CD14-positive monocyte (primary cell): ENCODE measurements around the gene ZNF445. TPM values are rescaled to one million over a fixed set of nuclear protein-coding genes. Genes with fewer than 3 reads are reported as not detected.

Experiments used
- DNase-seq, 3 donors: peaks; one replicate each; pipeline ENCODE4 v3.0.0-alpha.2; 2011 to 2022
- H2AFZ ChIP-seq: 2 replicates; pipeline ENCODE4 v1.6.0; 2012; ENCODE audit warnings: mild to moderate bottlenecking, low read depth, low read length, inconsistent platforms; ENCODE audit not compliant: insufficient read depth, poor library complexity, severe bottlenecking
- H3K27ac ChIP-seq, 2 donors: 1 replicate in 1 of 2; 2 replicates in 1 of 2; pipeline ENCODE4 v1.5.1; 2012 to 2013; ENCODE audit warnings: low read length in 2 of 2, control low read depth in 1 of 2, inconsistent platforms in 1 of 2, low read depth in 1 of 2, mild to moderate bottlenecking in 1 of 2
- H3K27me3 ChIP-seq, 2 donors: one replicate each; pipeline versions ENCODE4 v1.6.0 to v1.6.1; 2011 to 2013; ENCODE audit warnings: low read length in 2 of 2; ENCODE audit not compliant: control insufficient read depth in 2 of 2, insufficient read depth in 2 of 2
- H3K36me3 ChIP-seq, 2 donors: replicated peaks in 1 of 2; 1 replicate in 1 of 2; 2 replicates in 1 of 2; pipeline versions ENCODE4 v1.5.1 to v1.6.1; 2012 to 2013; ENCODE audit warnings: low read length in 2 of 2, control low read depth in 1 of 2, inconsistent platforms in 1 of 2, mild to moderate bottlenecking in 1 of 2; ENCODE audit not compliant: insufficient read depth in 2 of 2, control insufficient read depth in 1 of 2
- H3K4me1 ChIP-seq, 2 donors: 1 replicate in 1 of 2; 2 replicates in 1 of 2; pipeline versions ENCODE4 v1.5.1 to v1.6.1; 2012 to 2013; ENCODE audit warnings: low read length in 2 of 2, control low read depth in 1 of 2, inconsistent platforms in 1 of 2, mild to moderate bottlenecking in 1 of 2, moderate library complexity in 1 of 2; ENCODE audit not compliant: insufficient read depth in 2 of 2, control insufficient read depth in 1 of 2
- H3K4me2 ChIP-seq: replicated peaks from 2 replicates; pipeline ENCODE3; 2012; ENCODE audit warnings: low read length, moderate library complexity, mild to moderate bottlenecking; ENCODE audit not compliant: poor library complexity, severe bottlenecking; ENCODE audit errors: extremely low read depth
- H3K4me3 ChIP-seq, 3 experiments: fragments of 200-600 bp in 1 of 3; sonication (generic) in 1 of 3; replicated peaks in 1 of 3; 1 replicate in 2 of 3; 2 replicates in 1 of 3; pipeline ENCODE4 v1.5.1; 2011 to 2013; ENCODE audit warnings: low read length in 3 of 3, mild to moderate bottlenecking in 3 of 3, control low read depth in 2 of 3, low read depth in 2 of 3, inconsistent platforms in 1 of 3, moderate library complexity in 1 of 3
- H3K79me2 ChIP-seq: 2 replicates; pipeline ENCODE4 v1.6.0; 2012; ENCODE audit warnings: mild to moderate bottlenecking, control low read depth, inconsistent platforms, low read length, moderate library complexity; ENCODE audit not compliant: insufficient read depth
- H3K9ac ChIP-seq: 2 replicates; pipeline ENCODE4 v1.6.0; 2017; ENCODE audit warnings: low read length, mild to moderate bottlenecking; ENCODE audit not compliant: insufficient read depth, poor library complexity, severe bottlenecking
- H3K9me3 ChIP-seq, 2 donors: replicated peaks in 1 of 2; 1 replicate in 1 of 2; 2 replicates in 1 of 2; pipeline versions ENCODE4 v1.5.1 to v1.6.1; 2012 to 2013; ENCODE audit warnings: low read length in 2 of 2, control low read depth in 1 of 2; ENCODE audit not compliant: control insufficient read depth in 1 of 2, insufficient read depth in 1 of 2
- H4K20me1 ChIP-seq: 2 replicates; pipeline ENCODE4 v1.6.0; 2012; ENCODE audit warnings: mild to moderate bottlenecking, low read length, control low read depth, moderate library complexity; ENCODE audit not compliant: insufficient read depth
- H3K27ac Mint-ChIP-seq, 7 donors: one replicate each; pipeline ENCODE4 v1.8.0; 2020; ENCODE audit warnings: mild to moderate bottlenecking in 7 of 7, mixed read lengths in 7 of 7, moderate library complexity in 6 of 7, inconsistent platforms in 2 of 7
- H3K27me3 Mint-ChIP-seq, 3 donors: one replicate each; pipeline ENCODE4 v1.8.0; 2021 to 2022; ENCODE audit warnings: low read depth in 3 of 3, mild to moderate bottlenecking in 3 of 3, mixed read lengths in 3 of 3, moderate library complexity in 3 of 3, inconsistent platforms in 1 of 3
- H3K36me3 Mint-ChIP-seq, 2 donors: one replicate each; pipeline ENCODE4 v1.8.0; 2020; ENCODE audit warnings: mixed read lengths in 2 of 2, inconsistent platforms in 1 of 2, mild to moderate bottlenecking in 1 of 2
- H3K4me1 Mint-ChIP-seq: one replicate; pipeline ENCODE4 v1.8.0; 2020; ENCODE audit warnings: mild to moderate bottlenecking, mixed read lengths
- H3K4me3 Mint-ChIP-seq, 2 donors: one replicate each; pipeline ENCODE4 v1.8.0; 2020; ENCODE audit warnings: mild to moderate bottlenecking in 2 of 2, mixed read lengths in 2 of 2, moderate library complexity in 1 of 2
- H3K9me3 Mint-ChIP-seq, 7 donors: one replicate each; pipeline ENCODE4 v1.8.0; 2020 to 2022; ENCODE audit warnings: mixed read lengths in 7 of 7, mild to moderate bottlenecking in 6 of 7, moderate library complexity in 6 of 7, inconsistent platforms in 2 of 7
- CTCF ChIP-seq: fragments of 200-600 bp; IDR thresholded peaks from one replicate; pipeline ENCODE4 v1.8.0; 2022; ENCODE audit warnings: antibody characterized with exemption, mild to moderate bottlenecking
- WGBS: methylation state at CpG from one replicate; pipeline ENCODE4 v1.1.5; 2013; ENCODE audit warnings: missing lambda C conversion rate; ENCODE audit not compliant: insufficient coverage; 5-methylcytosine and 5-hydroxymethylcytosine counted together
- intact Hi-C, 2 donors: fragments of 100-400 bp; cut with micrococcal nuclease; formaldehyde crosslinking; loops; one replicate each; pipeline versions ENCODE4 v1.15.0 to v1.15.1; 2023
- polyA plus RNA-seq, 3 donors: library from polyadenylated mRNA; depleted of rRNA in 1 of 3; unstranded in 2 of 3; stranded (reverse) in 1 of 3; fragments of 300-500 nt in 2 of 3; fragments of >200 nt in 1 of 3; fragmentation: Illumina TruSeq in 2 of 3; gene quantifications; 1 replicate in 2 of 3; 2 replicates in 1 of 3; pipeline ENCODE4 v1.2.3, GENCODE V29; 2012 to 2021

The ZNF445 gene
- polyA plus RNA-seq, 3 donors: 0.41 to 2.5 (median 1.1) TPM

- Histone ChIP-seq H3K9me3 (no peaks in the 10 kb centered on the region), H3K27me3 (no peaks in the 10 kb centered on the region), H3K4me2 (no peak overlapping the region), H3K36me3 (no peaks in the 10 kb centered on the region), H3K9ac (no peak overlapping the region), H3K4me1 (no peaks in the 10 kb centered on the region), H4K20me1 (no peaks in the 10 kb centered on the region), H3K79me2 (no peaks in the 10 kb centered on the region), H3K27ac (no peak overlapping the region), H3K4me3 (no peak overlapping the region), H2AFZ (no peak overlapping the region)
- H3K27me3 Mint-ChIP-seq: peaks cover 3 to 10% (median 5%) of the 10 kb centered on the region in 3 donors
- no peaks in the 10 kb centered on the region for H3K4me1 Mint-ChIP-seq
- H3K4me3 Mint-ChIP-seq: no peak overlapping the region
- H3K27ac Mint-ChIP-seq: no peak overlapping the region
- H3K36me3 Mint-ChIP-seq: no peaks in the 10 kb centered on the region
- 77% methylated on average over 4 of the region's 5 CpGs for WGBS
- DNase-seq: no peak
- intact Hi-C loops: no loop called here
- H3K9me3 Mint-ChIP-seq: peaks cover 0 to 4% (median 0%) of the 10 kb centered on the region in 7 donors
- TF ChIP-seq CTCF: no peak
Observed at GRCh38 chr3:44525060-44525459, 47.6 kb upstream of the ZNF445 start.

GRCh38 chr3:44522494-44522933 is 45.0 kb upstream of the ZNF445 start:
- H3K79me2 ChIP-seq: no peaks in the 10 kb centered on the region
- H3K27me3 ChIP-seq: no peaks in the 10 kb centered on the region
- WGBS: 77% methylated on average over 7 of the region's 7 CpGs
- no peak overlapping the region for H3K4me2 ChIP-seq
- peaks cover 8% of the 10 kb centered on the region for H3K4me1 Mint-ChIP-seq
- peaks cover 4 to 6% of the 10 kb centered on the region in 2 donors for H3K4me1 ChIP-seq
- H3K9me3 Mint-ChIP-seq: peaks cover 0 to 4% (median 0%) of the 10 kb centered on the region in 7 donors
- TF ChIP-seq CTCF: no peak
- peaks cover 5 to 10% (median 6%) of the 10 kb centered on the region in 3 donors for H3K27me3 Mint-ChIP-seq
- H3K9ac ChIP-seq: no peak overlapping the region
- no peak overlapping the region for H3K4me3 Mint-ChIP-seq
- no peak overlapping the region for H3K27ac Mint-ChIP-seq
- no peak overlapping the region for H2AFZ ChIP-seq
- no peaks in the 10 kb centered on the region for H3K36me3 Mint-ChIP-seq
- no peak for DNase-seq
- H4K20me1 ChIP-seq: no peaks in the 10 kb centered on the region
- no peak overlapping the region for H3K4me3 ChIP-seq
- intact Hi-C loops: no loop called here
- no peaks in the 10 kb centered on the region for H3K36me3 ChIP-seq
- H3K9me3 ChIP-seq: no peaks in the 10 kb centered on the region
- no peak overlapping the region for H3K27ac ChIP-seq
